ENCODE results near the gene COPE.
"Not testable (repeated sequence)": the region's sequence is repeated elsewhere in the genome, so short reads cannot be mapped to it uniquely, and the experiment has no call there.

Gene COPE

GRCh38 chr19:18919086-18919899 is at the start of gene COPE, which contains the start of gene DDX49:
Gene COPE (minus strand): TSS chr19:18919387. CDS start chr19:18919348, 39 bp downstream.
Gene DDX49 (plus strand): TSS chr19:18919715. CDS start chr19:18919742, 27 bp downstream.
- peak; percentile 100 for DNase-seq (ENCODE audit: low read depth, low spot score)

GRCh38 chr19:18967358-18968146 is 48.4 kb upstream of the COPE start:
- no peak for DNase-seq (ENCODE audit: low read depth, low spot score)

- no peak for DNase-seq (ENCODE audit: low read depth, low spot score)
Observed at GRCh38 chr19:18966307-18966706, 47.1 kb upstream of the COPE start.

- no peak for DNase-seq (ENCODE audit: low read depth, low spot score)
Observed at GRCh38 chr19:18964121-18964520, 44.9 kb upstream of the COPE start.

- DNase-seq (ENCODE audit: low read depth, low spot score): peak; percentile 82
Observed at GRCh38 chr19:18961767-18962620, 42.8 kb upstream of the COPE start.

GRCh38 chr19:18960370-18960769 is 41.2 kb upstream of the COPE start:
- DNase-seq (ENCODE audit: low read depth, low spot score): no peak

GRCh38 chr19:18955042-18955441 is 35.9 kb upstream of the COPE start:
- DNase-seq (ENCODE audit: low read depth, low spot score): no peak

- no peak for DNase-seq (ENCODE audit: low read depth, low spot score)
Observed at GRCh38 chr19:18954094-18954493, 34.9 kb upstream of the COPE start.

- DNase-seq (ENCODE audit: low read depth, low spot score): not testable (repeated sequence)
Observed at GRCh38 chr19:18952364-18953003, 33.3 kb upstream of the COPE start.

GRCh38 chr19:18951721-18952281 is 32.6 kb upstream of the COPE start:
- peak; percentile 83 for DNase-seq (ENCODE audit: low read depth, low spot score)

- DNase-seq (ENCODE audit: low read depth, low spot score): no peak
Observed at GRCh38 chr19:18949858-18950257, 30.7 kb upstream of the COPE start.

- no peak for DNase-seq (ENCODE audit: low read depth, low spot score)
Observed at GRCh38 chr19:18948976-18949356, 29.8 kb upstream of the COPE start.

- DNase-seq (ENCODE audit: low read depth, low spot score): no peak
Observed at GRCh38 chr19:18948075-18948975, 29.1 kb upstream of the COPE start.

- DNase-seq (ENCODE audit: low read depth, low spot score): no peak
Observed at GRCh38 chr19:18946918-18947317, 27.7 kb upstream of the COPE start.

GRCh38 chr19:18946335-18946734 is 27.1 kb upstream of the COPE start:
- DNase-seq (ENCODE audit: low read depth, low spot score): no peak

- DNase-seq (ENCODE audit: low read depth, low spot score): no peak
Observed at GRCh38 chr19:18945297-18945696, 26.1 kb upstream of the COPE start.

GRCh38 chr19:18943465-18943864 is 24.3 kb upstream of the COPE start:
- no peak for DNase-seq (ENCODE audit: low read depth, low spot score)

- no peak for DNase-seq (ENCODE audit: low read depth, low spot score)
Observed at GRCh38 chr19:18942692-18943091, 23.5 kb upstream of the COPE start.

GRCh38 chr19:18941628-18942354 is 22.6 kb upstream of the COPE start:
- DNase-seq (ENCODE audit: low read depth, low spot score): no peak

All from ELF-1 (cell line).